T-helper 2 cell treated with Interferon-gamma antibody and Interleukin-4, amounts not matched to agents 5 μg/mL and 100 μg/mL, for 36 hours (primary cell): ENCODE results near the gene SGK2.

Experiments used
- DNase-seq: peaks from one replicate; pipeline ENCODE4 v3.0.0; 2021; ENCODE audit warnings: low spot score
- H3K27ac Mint-ChIP-seq: one replicate; pipeline ENCODE4 v1.8.0; 2021; ENCODE audit warnings: mild to moderate bottlenecking, mixed read lengths
- H3K27me3 Mint-ChIP-seq: one replicate; pipeline ENCODE4 v1.8.0; 2021; ENCODE audit warnings: low read depth, mixed read lengths
- H3K36me3 Mint-ChIP-seq: one replicate; pipeline ENCODE4 v1.8.0; 2021; ENCODE audit warnings: low read depth, mixed read lengths
- H3K4me1 Mint-ChIP-seq: one replicate; pipeline ENCODE4 v1.8.0; 2021; ENCODE audit warnings: low read depth, mixed read lengths
- H3K4me3 Mint-ChIP-seq: one replicate; pipeline ENCODE4 v1.8.0; 2022; ENCODE audit warnings: mild to moderate bottlenecking, moderate library complexity, mixed read lengths
- H3K9me3 Mint-ChIP-seq: one replicate; pipeline ENCODE4 v1.8.0; 2021; ENCODE audit warnings: mixed read lengths

The SGK2 gene

DNA sequence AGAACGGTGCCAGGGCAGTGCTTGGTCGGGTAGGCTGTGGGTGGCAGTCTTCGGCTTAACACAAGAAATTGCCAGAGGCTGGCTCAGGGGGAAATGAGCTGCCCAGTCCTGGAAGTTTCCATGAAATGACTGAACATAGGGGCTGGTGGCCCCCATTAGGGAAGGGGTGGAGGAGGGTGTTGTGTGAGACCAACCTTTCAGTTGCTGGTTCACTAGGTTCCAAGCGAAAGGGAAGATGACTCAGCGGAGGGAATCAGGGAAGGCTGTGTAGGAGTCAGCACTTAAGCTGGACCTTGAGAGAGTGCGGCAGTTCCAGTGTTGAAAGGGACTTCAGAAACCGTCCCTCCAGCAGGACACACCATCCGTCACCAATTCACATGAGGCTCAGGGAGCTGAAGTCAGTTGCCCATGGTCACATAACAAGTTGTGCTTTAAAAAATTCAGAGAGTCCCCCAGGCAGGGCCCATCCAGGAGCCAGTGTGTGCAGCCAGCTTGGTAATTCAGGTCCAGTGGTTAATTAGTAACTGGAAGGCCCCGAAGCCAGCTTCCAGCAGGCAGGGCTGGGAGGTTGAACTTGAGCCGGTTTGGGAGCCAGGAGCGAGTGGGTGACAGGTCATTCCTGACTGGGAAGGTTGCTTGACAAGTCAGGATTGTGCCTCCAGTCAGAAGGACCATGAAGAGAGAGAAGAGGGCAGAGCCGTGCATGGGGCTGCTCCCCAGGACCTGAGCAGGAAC is at the start of gene SGK2:
TSS of gene SGK2 (plus strand) at position 616 of the 735 bp plus-strand sequence. CDS start 7,469 bp downstream, outside the sequence.
- Mint-ChIP-seq H3K27ac (no peak within 1 kb of the TSS), H3K36me3 (no peaks in the 10 kb centered on the region), H3K9me3 (no peaks in the 10 kb centered on the region), H3K4me1 (no peaks in the 10 kb centered on the region), H3K4me3 (no peak within 1 kb of the TSS), H3K27me3 (no peaks in the 10 kb centered on the region)
- no peak for DNase-seq

DNA sequence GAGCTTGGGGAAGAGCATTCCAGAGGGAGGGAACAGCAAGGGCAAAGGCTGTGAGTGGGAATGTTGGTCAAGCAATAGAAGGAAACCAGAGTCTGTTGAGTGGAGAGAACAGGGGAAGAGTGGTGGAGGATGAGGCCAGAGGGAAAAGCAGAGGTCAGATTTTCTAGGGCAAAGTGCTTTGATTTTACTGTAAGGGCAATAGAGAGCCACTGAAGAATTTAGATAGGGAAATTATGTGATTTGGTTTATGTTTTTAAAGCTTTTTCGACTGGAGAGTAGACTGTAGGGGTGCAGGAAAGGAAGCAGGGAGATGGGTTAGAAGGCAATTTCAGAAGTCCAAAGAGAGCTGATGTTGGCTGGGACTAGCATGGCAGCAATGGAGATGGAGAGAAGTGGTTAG is 46.9 kb upstream of the SGK2 start:
- Mint-ChIP-seq H3K9me3 (no peaks in the 10 kb centered on the region), H3K4me3 (no peak overlapping the region), H3K36me3 (no peaks in the 10 kb centered on the region), H3K4me1 (peaks cover 10% of the 10 kb centered on the region), H3K27ac (no peak overlapping the region), H3K27me3 (peaks cover 23% of the 10 kb centered on the region)
- DNase-seq: no peak

DNA sequence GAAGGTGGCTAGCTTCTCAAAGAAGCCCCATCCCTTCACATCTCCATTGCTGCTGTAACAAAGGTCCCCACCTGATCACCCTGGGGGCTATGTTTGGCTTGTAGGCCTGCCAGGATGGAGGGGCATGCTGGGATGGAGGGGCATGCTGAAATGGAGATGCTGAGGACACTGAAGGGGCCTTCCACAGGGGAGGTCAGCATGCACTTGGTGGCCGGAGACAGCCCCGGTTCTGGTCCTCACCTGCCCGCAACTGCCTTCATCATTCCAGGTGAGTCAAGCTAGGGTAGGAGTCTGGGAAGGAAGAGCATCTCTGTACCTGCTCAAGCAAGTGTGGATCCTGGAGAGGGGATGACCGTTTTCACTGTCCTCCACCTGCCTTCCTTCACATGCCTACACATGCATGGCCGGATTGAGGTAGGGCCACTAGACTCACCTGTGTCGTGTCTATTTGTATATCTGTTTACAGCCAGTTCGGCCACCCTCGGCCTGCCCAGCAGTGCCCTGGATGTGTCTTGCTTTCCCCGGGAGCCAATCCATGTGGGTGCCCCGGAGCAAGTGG is 45.4 kb upstream of the SGK2 start:
- no peak for DNase-seq
- Mint-ChIP-seq H3K36me3 (no peaks in the 10 kb centered on the region), H3K27me3 (peaks cover 13% of the 10 kb centered on the region), H3K27ac (no peak overlapping the region), H3K9me3 (no peaks in the 10 kb centered on the region), H3K4me1 (peaks cover 10% of the 10 kb centered on the region), H3K4me3 (peak overlapping the region; percentile 96)

DNA sequence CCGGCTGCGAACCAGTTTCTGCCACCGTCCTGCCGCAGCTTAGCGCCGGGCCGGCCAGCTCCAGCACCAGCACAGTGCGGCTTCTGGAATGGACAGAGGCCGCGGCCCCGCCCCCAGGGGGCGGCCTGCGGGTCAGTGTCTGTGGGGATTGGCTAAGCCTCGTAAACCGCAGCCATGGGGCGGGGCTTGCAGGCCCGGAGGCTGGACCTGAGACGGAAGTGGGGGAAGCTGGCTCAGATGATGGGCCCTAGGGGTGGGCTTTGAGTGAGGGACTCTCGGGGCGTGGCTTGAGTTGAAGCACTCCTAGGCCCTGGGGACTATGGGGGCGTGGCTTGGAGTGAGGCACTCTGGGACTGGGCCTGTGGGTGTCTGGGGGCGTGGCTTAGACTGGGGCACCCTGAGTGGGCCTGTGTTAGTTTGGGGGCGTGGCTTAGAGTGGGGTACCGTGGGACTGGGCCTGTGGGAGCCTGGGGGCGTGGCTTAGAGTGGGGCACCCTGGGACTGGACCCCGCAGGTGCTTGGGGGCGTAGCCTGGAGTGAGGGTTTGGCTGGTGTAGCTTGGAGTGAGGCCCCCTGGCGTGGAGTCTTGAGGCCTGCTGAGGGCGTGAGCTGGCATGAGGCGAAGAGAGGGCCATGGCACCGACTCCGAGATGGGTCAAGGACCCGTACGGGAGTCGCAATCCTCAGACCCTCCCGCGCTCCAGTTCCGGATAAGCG is 44.7 kb upstream of the SGK2 start:
- peak overlapping the region; percentile 96 for H3K4me3 Mint-ChIP-seq
- peaks cover 10% of the 10 kb centered on the region for H3K4me1 Mint-ChIP-seq
- H3K27me3 Mint-ChIP-seq: peaks cover 6% of the 10 kb centered on the region
- no peaks in the 10 kb centered on the region for H3K9me3 Mint-ChIP-seq
- peak; percentile 92 for DNase-seq
- H3K27ac Mint-ChIP-seq: peak overlapping the region; percentile 95
- no peaks in the 10 kb centered on the region for H3K36me3 Mint-ChIP-seq

DNA sequence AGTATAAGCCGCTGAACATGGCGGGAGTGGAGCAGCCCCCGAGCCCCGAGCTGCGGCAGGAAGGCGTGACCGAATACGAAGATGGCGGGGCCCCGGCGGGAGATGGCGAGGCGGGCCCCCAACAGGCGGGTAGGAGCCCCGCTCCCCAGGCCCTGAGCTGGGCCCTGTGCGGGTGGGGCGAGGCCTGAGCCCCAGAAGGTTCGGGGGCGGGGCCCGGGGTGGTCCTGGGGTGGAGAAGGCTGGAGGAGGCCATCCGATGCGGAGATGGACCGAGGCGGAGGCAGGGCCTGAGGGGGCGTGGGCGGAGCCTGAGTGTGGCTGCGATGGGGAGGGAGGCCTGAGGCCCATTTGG is 44.2 kb upstream of the SGK2 start:
- Mint-ChIP-seq H3K4me3 (peak overlapping the region; percentile 96), H3K36me3 (no peaks in the 10 kb centered on the region)

DNA sequence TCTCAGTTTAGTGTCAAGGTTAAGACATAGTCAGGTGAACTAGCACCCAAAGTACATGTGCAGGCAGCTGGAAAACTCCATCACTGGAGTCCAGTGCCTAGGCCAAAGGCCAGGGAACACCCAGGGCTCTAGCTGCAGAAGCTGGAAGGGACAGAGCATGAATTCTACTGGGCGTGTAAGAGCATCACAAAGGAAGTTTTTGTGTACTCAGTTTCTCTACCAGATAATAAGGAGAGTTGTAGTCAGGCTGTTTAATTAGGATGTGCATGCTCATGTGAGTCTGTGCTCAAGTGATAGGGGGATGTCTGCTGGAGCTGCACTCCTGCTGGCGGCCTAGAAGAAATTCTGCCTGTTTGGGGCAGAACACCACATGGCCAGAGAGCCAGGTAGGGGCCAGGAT is 43.2 kb upstream of the SGK2 start:
- Mint-ChIP-seq H3K27ac (no peak overlapping the region), H3K9me3 (no peaks in the 10 kb centered on the region), H3K36me3 (peaks cover 1% of the 10 kb centered on the region), H3K4me1 (peaks cover 10% of the 10 kb centered on the region), H3K4me3 (peak overlapping the region; percentile 96), H3K27me3 (peaks cover 2% of the 10 kb centered on the region)
- no peak for DNase-seq

More for the DNA sequence above, 44.2 kb upstream of the SGK2 start:
- peak overlapping the region; percentile 95 for H3K27ac Mint-ChIP-seq
- peaks cover 10% of the 10 kb centered on the region for H3K4me1 Mint-ChIP-seq
- no peak for DNase-seq
- H3K27me3 Mint-ChIP-seq: peaks cover 2% of the 10 kb centered on the region
- H3K9me3 Mint-ChIP-seq: no peaks in the 10 kb centered on the region

DNA sequence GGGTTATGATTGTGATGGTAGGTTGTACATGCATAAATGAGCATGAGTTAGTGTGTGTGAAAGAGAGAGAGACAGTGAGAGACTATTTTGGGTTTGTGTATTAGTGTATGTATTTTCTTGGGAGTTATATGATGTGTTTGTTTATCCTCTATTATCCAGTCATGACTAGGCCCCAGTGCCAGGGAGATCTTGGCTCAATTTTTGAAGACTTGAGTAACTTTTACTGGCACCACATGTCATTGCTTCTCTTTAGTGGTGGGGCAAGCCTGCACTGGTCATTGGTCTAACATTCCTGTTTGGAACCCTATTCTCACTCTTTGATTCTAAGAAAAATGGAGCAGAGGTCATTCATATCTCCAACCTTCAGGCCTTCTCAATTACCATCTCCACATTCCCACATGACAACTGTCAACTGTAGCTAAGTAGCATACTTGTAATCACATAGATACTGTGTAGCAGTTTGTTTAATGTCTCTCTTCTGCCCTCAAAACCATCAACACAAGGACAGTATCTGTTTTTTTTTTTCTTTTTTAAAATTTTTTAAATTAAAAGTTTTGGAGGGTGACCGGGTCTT is 42.5 kb upstream of the SGK2 start:
- H3K4me1 Mint-ChIP-seq: peaks cover 10% of the 10 kb centered on the region
- peaks cover 1% of the 10 kb centered on the region for H3K36me3 Mint-ChIP-seq
- no peak overlapping the region for H3K27ac Mint-ChIP-seq
- no peak overlapping the region for H3K4me3 Mint-ChIP-seq
- H3K27me3 Mint-ChIP-seq: peaks cover 2% of the 10 kb centered on the region
- no peaks in the 10 kb centered on the region for H3K9me3 Mint-ChIP-seq
- DNase-seq: no peak

DNA sequence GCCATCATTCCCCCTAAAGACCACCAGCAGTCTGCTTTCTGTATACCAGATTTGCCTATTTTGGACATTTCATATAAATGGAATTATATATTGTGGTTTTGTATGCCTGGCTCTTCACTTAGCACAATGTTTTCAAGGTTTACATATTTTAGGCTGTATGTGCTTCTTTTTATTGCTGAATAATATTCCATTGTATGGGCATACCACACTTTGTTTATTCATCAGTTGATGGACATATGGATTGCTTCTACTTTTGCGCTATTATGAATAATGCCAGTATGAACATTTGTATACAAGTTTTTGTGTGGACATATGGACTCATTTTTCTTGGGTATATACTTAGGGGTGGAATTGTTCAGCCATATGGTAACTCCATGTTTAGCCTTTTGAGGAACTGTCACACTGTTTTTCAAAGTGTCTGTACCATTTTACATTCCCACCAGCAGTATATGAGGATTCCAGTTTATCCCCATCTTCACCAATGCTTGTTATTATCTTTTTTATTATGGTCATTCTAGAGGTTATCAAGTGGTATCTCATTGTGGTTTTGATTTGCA is 38.7 kb upstream of the SGK2 start:
- Mint-ChIP-seq H3K4me3 (no peak overlapping the region), H3K9me3 (no peaks in the 10 kb centered on the region), H3K27me3 (no peaks in the 10 kb centered on the region), H3K27ac (no peak overlapping the region), H3K4me1 (peaks cover 10% of the 10 kb centered on the region), H3K36me3 (peaks cover 1% of the 10 kb centered on the region)
- DNase-seq: no peak

DNA sequence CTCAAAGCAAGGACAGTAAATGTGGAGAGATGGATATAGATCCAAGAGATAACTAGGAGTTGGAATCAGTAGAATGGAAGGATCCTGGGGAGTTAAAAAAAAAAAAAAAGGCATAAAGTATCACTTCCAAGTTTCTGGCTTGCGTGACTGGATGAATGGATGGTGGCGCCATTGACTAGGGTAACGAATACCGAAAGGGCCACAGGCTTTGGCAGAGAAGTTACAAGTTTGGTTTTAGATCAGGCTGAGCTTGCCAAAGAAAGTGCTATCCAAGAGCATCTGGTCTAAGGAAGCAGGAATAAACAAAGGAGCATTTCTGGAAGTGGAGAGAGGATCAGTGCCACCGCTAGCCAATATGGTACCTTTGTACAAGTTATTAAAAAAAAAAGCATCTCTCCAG is 33.8 kb upstream of the SGK2 start:
- Mint-ChIP-seq H3K27me3 (no peaks in the 10 kb centered on the region), H3K4me3 (no peak overlapping the region), H3K9me3 (no peaks in the 10 kb centered on the region), H3K4me1 (no peaks in the 10 kb centered on the region), H3K27ac (no peak overlapping the region), H3K36me3 (peaks cover 1% of the 10 kb centered on the region)
- no peak for DNase-seq

DNA sequence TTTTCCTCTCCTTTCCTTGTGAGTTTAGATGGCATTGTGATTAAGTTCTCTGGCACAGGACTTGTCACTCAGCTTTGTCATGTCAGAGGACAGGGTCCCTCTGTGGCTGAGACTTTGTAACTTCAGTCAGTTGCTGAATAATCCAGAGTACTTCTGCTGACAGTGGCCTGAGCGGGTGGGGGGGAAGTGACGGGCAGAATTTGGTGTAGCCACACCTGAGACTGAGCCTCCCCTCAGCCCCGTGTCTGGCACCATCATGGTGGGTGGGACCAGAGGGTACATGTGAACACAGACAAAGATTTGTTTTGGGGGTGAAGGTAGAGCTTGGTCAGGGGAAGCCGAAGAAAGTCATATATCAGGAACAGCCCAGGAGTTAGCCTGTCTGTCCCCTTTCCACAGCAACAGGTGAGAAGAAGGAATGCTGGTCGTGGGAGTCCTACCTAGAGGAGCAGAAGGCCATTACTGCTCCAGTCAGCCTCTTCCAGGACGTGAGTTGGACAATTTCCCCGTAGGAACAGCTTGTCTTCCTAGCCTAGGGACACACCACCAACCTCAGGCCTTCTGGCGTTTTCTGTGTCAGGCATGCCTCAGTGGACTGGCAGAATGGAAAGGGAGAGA is 30.5 kb upstream of the SGK2 start:
- Mint-ChIP-seq H3K4me1 (no peaks in the 10 kb centered on the region), H3K36me3 (no peaks in the 10 kb centered on the region), H3K27ac (no peak overlapping the region), H3K4me3 (no peak overlapping the region), H3K27me3 (no peaks in the 10 kb centered on the region), H3K9me3 (no peaks in the 10 kb centered on the region)
- DNase-seq: no peak

DNA sequence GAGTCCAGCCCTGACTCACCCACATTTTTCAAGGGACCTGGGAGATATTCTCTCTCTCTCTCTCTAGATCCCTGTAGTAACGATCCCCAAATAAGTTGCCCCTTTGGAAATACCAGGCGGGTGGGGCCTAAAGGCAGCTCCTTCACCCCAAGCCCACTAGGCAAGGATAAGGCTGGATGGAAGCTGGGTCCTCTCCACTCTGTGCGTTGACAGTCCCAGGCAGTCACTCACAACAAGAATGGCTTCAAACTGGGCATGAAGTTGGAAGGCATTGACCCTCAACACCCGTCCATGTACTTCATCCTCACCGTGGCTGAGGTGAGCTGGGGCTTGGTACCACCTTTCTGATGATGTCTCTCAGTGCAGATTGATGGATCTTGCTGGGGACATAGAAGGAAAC is 29.8 kb upstream of the SGK2 start:
- no peak for DNase-seq
- H3K27me3 Mint-ChIP-seq: no peaks in the 10 kb centered on the region

DNA sequence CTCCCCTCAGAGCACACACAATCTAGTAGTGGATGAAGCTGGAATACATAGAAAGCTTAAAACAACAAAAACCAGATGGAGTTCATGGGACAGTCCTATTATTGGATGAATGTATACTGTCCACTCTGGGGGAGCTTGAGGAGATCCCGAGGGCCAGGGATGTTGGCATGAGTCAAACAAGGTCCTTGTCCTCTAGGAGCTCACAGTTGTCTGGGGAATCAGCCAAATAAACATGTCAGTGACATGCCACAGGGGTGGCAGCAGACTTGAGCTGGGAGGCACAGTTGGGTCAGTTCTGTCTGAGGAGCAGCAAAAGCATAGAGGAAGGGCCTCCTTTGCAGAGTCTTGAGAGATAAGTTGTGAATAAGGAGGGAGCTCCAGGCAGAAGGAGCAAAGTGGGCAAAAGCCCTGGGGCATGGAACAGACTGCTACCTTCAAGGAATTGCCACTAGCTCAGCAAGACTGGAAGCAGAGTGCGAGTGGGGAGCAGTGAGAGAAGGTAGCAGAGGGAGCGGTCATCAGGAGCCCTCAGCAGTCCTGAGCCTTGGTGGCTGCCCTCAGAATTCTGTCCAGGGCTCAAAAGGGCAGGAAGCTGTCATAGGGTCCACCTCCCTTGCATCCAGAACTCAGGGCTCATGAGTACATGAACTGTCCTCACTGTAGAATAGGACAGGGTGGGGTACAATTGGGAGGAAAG is 29.2 kb upstream of the SGK2 start:
- no peaks in the 10 kb centered on the region for H3K27me3 Mint-ChIP-seq
- no peak for DNase-seq
- H3K9me3 Mint-ChIP-seq: no peaks in the 10 kb centered on the region
- no peak overlapping the region for H3K4me3 Mint-ChIP-seq
- H3K27ac Mint-ChIP-seq: no peak overlapping the region
- H3K36me3 Mint-ChIP-seq: no peaks in the 10 kb centered on the region
- H3K4me1 Mint-ChIP-seq: no peaks in the 10 kb centered on the region

More for the DNA sequence above, 29.8 kb upstream of the SGK2 start:
- Mint-ChIP-seq H3K27ac (no peak overlapping the region), H3K9me3 (no peaks in the 10 kb centered on the region), H3K36me3 (no peaks in the 10 kb centered on the region), H3K4me1 (no peaks in the 10 kb centered on the region), H3K4me3 (no peak overlapping the region)

DNA sequence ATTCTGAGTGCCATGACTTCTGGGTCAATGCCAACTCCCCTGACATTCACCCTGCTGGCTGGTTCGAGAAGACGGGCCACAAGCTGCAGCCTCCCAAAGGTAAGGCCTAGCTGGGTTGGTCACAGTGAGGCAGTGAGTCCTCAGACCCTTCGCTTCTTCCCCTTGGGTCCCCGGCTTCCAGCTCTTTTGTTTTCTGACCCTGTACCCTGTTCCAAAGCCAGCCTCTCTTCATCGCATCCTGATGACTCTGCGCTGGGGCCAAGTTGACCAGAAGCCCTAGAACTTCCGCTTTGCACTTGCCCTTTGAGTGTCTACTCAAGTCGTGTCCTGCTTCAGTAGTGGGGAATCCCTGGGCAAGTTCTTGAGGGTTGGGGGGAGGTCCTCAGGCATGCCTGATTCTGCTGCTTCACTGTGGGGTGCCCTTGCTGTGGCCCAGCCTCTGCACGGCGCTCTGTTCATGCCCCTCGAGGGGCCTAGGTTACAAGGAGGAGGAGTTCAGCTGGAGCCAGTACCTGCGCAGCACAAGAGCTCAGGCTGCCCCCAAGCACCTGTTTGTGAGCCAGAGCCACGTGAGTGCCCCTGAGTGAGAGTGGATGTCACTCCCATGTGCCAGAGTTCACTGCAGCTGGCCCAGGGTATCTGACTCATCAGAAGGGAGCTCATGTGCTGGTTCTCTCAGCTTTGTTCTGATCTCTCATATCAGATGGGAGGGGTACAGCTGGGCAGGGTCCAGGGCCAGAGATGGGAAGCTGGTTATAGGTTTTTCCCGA is 28.3 kb upstream of the SGK2 start:
- no peaks in the 10 kb centered on the region for H3K9me3 Mint-ChIP-seq
- H3K4me3 Mint-ChIP-seq: no peak overlapping the region
- no peaks in the 10 kb centered on the region for H3K4me1 Mint-ChIP-seq
- no peaks in the 10 kb centered on the region for H3K27me3 Mint-ChIP-seq
- H3K27ac Mint-ChIP-seq: no peak overlapping the region
- no peaks in the 10 kb centered on the region for H3K36me3 Mint-ChIP-seq
- DNase-seq: no peak
